Memory B cell (primary cell): ENCODE data around the gene UBE2I.
A peak's percentile ranks its signal among the peaks of the same experiment; 100 is the strongest.

ENCODE experiments used
- ATAC-seq: fragments of 150-1000 bp; cut with Tn5 transposase; 2 replicates; pipeline ENCODE4 v1.10.0; 2021; ENCODE audit warnings: low read depth, mild to moderate bottlenecking, moderate library complexity
- DNase-seq, 2 donors: peaks; one replicate each; pipeline ENCODE4 v3.0.0; 2022; ENCODE audit warnings: low spot score in 2 of 2
- H3K27ac Mint-ChIP-seq: one replicate; pipeline ENCODE4 v1.8.0; 2022; ENCODE audit warnings: mild to moderate bottlenecking, moderate library complexity, mixed read lengths
- H3K27me3 Mint-ChIP-seq: one replicate; pipeline ENCODE4 v1.8.0; 2022; ENCODE audit warnings: mixed read lengths
- H3K36me3 Mint-ChIP-seq: one replicate; pipeline ENCODE4 v1.8.0; 2022; ENCODE audit warnings: mild to moderate bottlenecking, mixed read lengths
- H3K4me1 Mint-ChIP-seq: one replicate; pipeline ENCODE4 v1.8.0; 2022; ENCODE audit warnings: mixed read lengths
- H3K4me3 Mint-ChIP-seq: one replicate; pipeline ENCODE4 v1.8.0; 2022; ENCODE audit warnings: mild to moderate bottlenecking, moderate library complexity, mixed read lengths
- H3K9me3 Mint-ChIP-seq: one replicate; pipeline ENCODE4 v1.8.0; 2022; ENCODE audit warnings: mixed read lengths

Gene UBE2I

DNA sequence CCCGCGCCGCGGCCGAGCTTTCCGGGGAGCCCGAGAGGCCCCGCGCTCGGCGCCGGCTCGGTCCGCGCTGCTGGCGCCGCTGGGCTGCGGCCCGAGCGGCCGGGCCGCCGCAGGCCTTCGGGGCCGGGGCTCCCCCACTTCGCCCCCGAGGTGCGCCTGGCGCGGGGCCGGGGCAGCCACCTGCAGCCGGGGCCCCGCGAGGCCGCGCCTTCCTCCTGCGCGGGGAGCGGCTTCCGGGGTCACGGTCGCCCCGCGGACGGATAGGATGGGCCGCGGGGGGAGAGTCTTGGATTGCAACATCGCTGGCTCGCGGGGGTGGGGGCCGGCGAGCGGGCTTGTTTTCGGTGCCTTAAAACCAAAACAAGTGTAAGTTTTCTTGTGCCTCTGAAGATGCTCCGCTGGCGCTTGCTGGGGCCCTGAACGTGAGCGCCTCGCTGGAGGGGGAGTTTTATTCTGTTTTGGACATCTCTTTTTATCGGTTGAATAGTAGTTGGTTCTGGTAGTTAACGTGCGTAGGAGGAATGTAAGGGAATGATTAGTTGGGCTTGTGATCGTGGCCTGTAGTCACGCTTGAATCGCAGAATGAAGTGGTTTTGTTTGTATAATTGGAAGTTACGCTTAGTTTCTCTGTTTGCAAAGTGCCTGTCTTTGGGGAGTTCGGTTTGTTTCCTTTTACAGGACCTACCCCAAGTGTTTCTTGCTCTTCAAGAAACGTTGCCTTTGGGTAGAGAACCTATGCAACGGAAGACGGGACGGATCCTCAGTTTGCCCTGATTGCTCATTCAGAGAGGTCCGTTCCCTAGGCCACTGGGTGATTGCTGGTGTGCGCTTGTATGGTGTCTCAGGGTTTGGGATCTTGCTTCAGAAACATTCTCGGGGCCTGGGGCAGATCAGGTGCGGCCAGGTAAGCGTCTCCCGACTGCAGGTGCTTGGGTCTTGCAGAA lies 724 bp downstream of the UBE2I start:
- Mint-ChIP-seq H3K36me3 (peaks cover 6% of the 10 kb centered on the region), H3K9me3 (no peaks in the 10 kb centered on the region), H3K27ac (peak overlapping the region; percentile 91), H3K4me3 (peak overlapping the region; percentile 94), H3K27me3 (no peaks in the 10 kb centered on the region), H3K4me1 (peaks cover 36% of the 10 kb centered on the region)
- DNase-seq (peak in 1 of 2 donors; percentile 53), ATAC-seq (peak; percentile 17)

DNA sequence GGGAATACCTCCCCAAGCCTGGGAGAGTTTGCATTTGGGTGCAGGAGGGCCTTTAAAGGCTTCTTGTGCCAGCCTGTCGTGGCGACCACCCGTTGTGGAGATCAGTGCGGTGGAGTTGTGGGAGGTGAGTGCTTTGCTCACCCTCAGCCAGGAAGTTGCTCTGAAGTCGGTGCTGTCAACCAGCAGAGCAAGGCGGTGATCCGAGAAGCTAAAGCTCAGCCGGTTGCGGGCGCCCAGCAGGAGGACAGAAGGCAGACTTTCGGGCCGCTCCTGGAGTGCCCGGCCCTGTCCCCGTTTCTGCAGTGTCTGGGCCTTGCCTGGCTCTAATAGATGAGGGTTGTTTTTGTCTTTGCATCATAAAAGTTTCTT lies 1.4 kb downstream of the UBE2I start:
- Mint-ChIP-seq H3K36me3 (peaks cover 6% of the 10 kb centered on the region), H3K27ac (peak overlapping the region; percentile 91), H3K4me1 (peaks cover 35% of the 10 kb centered on the region), H3K27me3 (no peaks in the 10 kb centered on the region), H3K9me3 (no peaks in the 10 kb centered on the region), H3K4me3 (peak overlapping the region; percentile 94)
- DNase-seq (no peak), ATAC-seq (no peak)

DNA sequence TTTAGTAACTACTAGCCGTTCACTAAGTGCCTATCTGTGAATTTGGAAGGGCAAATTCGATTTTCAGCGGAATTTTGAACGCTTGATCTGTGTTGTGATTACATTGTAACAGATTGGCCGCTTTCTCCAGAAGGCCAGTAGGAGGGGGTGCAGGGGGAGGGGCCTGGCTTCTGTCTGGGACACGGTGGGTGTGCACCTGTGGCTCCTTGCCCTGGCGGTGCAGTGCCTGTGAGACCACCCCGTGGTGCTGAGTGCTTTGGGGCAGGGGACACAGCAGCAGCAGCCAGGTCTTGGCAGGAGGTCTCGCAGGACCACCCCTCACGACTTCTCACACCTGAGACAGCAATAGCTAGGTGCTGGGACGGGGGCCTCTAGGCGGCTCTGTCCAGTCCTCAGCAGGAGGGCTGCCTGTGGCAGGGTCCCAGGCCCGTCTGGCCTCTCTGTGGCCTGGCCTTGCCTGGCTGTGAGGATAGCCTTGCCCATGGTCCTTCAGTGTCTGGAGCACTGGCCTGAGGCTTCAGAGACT lies 1.8 kb downstream of the UBE2I start:
- DNase-seq (no peak), ATAC-seq (no peak)
- H3K4me1 Mint-ChIP-seq = peaks cover 31% of the 10 kb centered on the region
- no peaks in the 10 kb centered on the region for H3K9me3 Mint-ChIP-seq
- no peaks in the 10 kb centered on the region for H3K27me3 Mint-ChIP-seq
- peak overlapping the region; percentile 94 for H3K4me3 Mint-ChIP-seq
- H3K36me3 Mint-ChIP-seq = peaks cover 6% of the 10 kb centered on the region
- H3K27ac Mint-ChIP-seq = peak overlapping the region; percentile 91

DNA sequence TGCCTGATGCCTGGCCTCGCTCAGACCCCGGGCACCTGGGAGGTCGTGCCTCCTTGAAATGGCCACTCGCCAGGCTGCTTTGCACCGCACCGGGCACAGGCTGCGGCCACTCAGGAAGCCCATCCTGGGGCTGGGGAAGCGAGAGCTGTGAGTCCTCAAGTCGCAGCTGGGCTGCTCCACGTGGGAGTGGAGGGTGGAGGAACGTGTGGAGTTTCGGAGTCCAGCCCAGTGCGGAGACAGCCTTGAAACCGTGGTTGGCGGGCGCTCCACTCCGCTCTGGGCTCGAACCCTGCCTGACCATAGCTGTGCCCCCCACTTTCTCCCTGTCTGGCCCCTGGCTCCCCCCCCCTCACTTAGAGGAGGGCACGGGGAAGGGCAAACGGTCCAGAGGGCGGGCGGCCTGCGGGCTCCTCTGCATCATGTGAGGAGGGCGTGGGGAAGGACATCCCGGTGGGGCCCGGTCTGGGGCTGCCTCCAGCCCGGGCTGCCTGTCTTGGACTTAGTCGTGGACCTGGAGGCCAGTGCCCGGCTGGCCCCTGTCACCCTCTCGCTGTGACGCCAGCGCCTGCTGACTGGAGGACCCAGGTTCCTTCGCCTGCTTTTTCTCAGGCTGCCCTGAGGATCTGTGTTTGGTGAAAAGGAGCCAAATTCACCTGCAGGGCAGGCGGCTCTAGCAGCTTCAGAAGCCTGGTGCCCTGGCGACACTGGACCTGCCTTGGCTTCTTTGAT lies 2.5 kb downstream of the UBE2I start:
- peak overlapping the region; percentile 94 for H3K4me3 Mint-ChIP-seq
- H3K27ac Mint-ChIP-seq = peak overlapping the region; percentile 91
- ATAC-seq = no peak
- H3K4me1 Mint-ChIP-seq = peaks cover 27% of the 10 kb centered on the region
- no peaks in the 10 kb centered on the region for H3K9me3 Mint-ChIP-seq
- DNase-seq = no peak
- H3K36me3 Mint-ChIP-seq = peaks cover 10% of the 10 kb centered on the region
- no peaks in the 10 kb centered on the region for H3K27me3 Mint-ChIP-seq

DNA sequence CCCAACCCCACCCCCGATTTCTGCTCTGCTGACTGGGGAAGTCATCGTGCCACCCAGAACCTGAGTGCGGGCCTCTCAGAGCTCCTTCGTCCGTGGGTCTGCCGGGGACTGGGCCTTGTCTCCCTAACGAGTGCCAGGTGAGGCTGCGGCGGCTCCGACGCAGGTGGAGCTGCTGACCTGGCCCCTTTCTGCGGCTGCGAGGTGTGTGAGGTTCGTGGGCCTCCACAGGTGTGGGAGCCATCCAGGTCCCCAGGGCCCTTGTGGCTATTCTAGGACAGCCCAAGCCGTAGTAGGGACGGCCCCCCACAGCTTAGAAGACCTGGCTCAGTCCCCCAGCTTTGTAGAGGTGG lies 3.0 kb downstream of the UBE2I start:
- H3K27me3 Mint-ChIP-seq = no peaks in the 10 kb centered on the region
- peaks cover 24% of the 10 kb centered on the region for H3K4me1 Mint-ChIP-seq
- H3K36me3 Mint-ChIP-seq = peaks cover 11% of the 10 kb centered on the region
- no peak for ATAC-seq
- peak overlapping the region; percentile 94 for H3K4me3 Mint-ChIP-seq
- H3K9me3 Mint-ChIP-seq = no peaks in the 10 kb centered on the region
- peak overlapping the region; percentile 28 for H3K27ac Mint-ChIP-seq
- DNase-seq = no peak

DNA sequence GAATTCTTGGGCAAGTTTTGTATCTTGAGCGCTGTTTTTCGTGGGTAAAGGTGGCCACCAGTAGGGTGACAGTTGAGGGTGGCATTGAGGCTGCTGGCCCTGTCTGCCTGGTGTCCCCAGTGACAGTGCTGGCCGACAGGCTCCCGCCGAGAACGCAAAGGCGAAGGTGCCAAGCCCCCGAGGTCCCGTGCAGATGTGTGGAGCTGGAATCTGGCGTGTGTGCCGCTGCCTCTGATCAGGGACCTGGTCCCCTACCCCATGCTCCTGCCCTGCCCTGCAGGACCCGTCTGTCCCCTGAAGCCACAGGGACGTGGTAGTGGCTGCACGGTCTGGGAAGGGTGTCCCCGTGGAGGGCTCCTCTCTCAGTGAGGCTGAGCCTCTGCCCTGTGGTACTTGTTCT lies 3.5 kb downstream of the UBE2I start:
- Mint-ChIP-seq H3K9me3 (no peaks in the 10 kb centered on the region), H3K4me1 (peaks cover 21% of the 10 kb centered on the region), H3K4me3 (peak overlapping the region; percentile 34), H3K27me3 (no peaks in the 10 kb centered on the region), H3K36me3 (peaks cover 11% of the 10 kb centered on the region), H3K27ac (peak overlapping the region; percentile 28)
- no peak for ATAC-seq
- no peak for DNase-seq

DNA sequence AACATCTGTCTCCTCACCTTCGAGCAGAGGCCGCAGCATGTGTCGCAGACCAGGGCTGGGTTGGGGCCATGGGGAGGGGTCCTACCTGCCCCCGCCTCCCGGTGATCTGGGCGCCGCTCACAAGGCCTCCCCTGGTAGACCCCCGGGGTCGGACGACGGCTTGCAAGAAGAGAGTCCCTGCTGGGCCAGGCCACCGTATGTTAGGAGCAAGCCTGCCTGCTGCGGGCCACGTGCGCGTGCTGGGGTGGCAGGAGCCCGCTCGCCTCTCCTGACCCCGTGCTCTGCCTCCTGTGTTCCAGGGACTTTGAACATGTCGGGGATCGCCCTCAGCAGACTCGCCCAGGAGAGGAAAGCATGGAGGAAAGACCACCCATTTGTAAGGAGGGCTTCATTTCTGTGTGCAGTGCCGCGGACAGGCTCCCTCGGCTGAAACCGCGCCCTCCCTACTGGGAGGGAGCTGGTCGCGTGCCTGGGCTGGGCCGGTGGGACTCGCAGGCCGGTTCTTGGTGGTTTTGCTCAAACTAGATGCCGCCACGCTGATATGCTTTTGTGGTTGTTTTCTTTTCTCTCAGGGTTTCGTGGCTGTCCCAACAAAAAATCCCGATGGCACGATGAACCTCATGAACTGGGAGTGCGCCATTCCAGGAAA lies 4.4 kb downstream of the UBE2I start:
- no peak overlapping the region for H3K4me3 Mint-ChIP-seq
- no peak for ATAC-seq
- H3K27ac Mint-ChIP-seq = no peak overlapping the region
- peaks cover 17% of the 10 kb centered on the region for H3K36me3 Mint-ChIP-seq
- H3K9me3 Mint-ChIP-seq = no peaks in the 10 kb centered on the region
- H3K4me1 Mint-ChIP-seq = peaks cover 16% of the 10 kb centered on the region
- DNase-seq = no peak
- H3K27me3 Mint-ChIP-seq = no peaks in the 10 kb centered on the region

DNA sequence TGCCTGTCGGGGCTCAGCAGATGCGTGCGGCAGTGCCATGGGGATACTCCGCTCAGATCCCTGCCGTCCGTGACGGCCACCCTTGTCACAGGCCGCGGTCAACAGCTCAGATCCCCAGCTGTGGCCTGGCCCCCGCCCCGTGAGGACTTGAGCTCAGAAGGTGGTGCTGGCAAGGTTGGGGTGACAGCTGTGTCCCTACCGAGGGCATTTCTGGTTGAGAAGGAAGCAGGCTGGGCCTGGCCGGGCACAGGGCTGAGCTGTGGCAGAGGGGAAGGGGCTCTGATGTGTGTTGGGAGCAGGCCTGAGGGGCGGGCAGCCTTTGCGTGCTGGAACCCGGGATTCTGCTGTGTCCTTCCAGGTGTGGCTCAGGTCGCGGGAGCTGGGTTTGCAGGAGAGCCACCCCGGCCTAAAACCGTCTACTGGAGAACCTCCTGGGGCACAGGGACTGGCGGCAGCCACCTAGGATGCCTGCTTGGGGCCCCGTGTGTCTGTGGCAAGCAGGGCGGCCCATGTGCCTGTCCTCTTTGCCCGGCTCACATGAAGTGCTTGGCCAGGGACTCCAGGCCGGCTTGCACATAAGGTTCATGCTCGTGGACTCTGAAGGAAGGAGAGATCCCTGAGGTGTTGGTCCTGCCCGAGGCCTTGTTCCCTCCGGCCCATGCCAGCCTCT lies 5.1 kb downstream of the UBE2I start:
- H3K9me3 Mint-ChIP-seq = no peaks in the 10 kb centered on the region
- H3K4me1 Mint-ChIP-seq = peaks cover 16% of the 10 kb centered on the region
- DNase-seq = no peak
- H3K27ac Mint-ChIP-seq = no peak overlapping the region
- ATAC-seq = no peak
- H3K4me3 Mint-ChIP-seq = no peak overlapping the region
- peaks cover 20% of the 10 kb centered on the region for H3K36me3 Mint-ChIP-seq
- H3K27me3 Mint-ChIP-seq = no peaks in the 10 kb centered on the region

DNA sequence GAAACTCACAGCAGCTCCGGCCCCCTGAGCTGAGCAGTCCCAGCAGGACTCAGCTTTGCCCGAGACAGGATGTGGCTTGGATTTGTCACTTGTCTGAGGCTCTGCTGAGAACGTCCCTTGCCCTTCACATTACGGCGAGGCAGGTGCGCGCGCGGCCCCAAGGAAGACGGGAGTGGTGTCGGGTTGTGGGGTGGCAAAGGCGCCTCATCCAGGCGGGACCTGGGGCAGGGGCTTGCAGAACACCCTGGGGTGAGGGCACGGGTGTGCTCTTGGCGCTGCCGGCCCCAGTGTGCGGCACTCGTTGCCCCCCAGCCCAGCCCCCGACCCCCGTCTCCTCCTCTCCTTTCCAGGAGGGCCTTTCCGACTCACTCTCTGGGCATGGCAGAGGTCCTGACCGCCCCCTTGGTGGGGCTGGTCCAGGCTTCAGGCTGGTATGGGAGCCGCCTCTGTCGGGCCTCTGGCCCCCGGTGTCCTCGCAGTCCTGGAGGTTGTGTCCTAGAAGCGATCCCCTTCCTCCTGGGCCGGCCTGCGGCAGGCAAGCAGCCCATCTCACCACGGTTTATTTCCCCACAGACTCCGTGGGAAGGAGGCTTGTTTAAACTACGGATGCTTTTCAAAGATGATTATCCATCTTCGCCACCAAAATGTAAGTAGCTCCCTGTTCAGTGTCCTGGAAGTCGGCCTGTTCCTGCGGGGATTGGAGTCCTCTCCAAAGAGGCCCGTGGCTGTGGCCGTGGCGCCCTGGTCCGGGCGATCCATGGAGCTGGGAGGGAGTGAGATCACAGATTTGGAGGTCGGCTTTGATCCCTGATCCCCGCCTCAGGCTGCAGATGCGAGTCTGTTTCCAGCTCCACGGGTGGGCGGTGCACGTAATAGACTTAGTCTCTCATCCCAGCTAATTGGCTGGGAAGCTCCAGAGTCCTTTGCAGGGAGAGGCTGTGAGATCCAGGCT lies 5.9 kb downstream of the UBE2I start:
- H3K36me3 Mint-ChIP-seq = peaks cover 18% of the 10 kb centered on the region
- no peaks in the 10 kb centered on the region for H3K9me3 Mint-ChIP-seq
- ATAC-seq = no peak
- H3K27ac Mint-ChIP-seq = no peak overlapping the region
- H3K4me3 Mint-ChIP-seq = no peak overlapping the region
- no peak for DNase-seq
- peaks cover 12% of the 10 kb centered on the region for H3K4me1 Mint-ChIP-seq
- H3K27me3 Mint-ChIP-seq = no peaks in the 10 kb centered on the region

DNA sequence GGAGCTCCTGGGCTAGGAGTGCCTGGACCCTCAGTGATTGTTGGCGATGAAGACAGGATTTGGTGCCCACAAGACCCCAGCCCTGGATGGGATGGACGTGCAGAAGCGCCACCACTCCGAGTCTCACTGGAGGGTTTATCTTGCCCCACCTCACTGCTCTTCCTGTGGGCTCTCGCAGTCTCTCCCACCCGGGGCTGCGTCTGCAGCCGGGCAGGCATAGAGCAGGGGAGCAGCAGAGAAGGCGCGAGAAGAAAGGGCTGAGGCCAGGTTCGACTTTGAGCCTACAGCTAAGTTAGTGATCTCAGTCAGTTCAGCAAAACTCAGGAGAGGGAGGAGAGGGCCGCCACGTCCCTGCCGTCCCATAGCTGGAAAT lies 6.6 kb downstream of the UBE2I start:
- Mint-ChIP-seq H3K36me3 (peaks cover 18% of the 10 kb centered on the region), H3K4me1 (peaks cover 10% of the 10 kb centered on the region), H3K4me3 (no peak overlapping the region), H3K27me3 (no peaks in the 10 kb centered on the region), H3K9me3 (no peaks in the 10 kb centered on the region), H3K27ac (no peak overlapping the region)
- DNase-seq (no peak), ATAC-seq (no peak)

DNA sequence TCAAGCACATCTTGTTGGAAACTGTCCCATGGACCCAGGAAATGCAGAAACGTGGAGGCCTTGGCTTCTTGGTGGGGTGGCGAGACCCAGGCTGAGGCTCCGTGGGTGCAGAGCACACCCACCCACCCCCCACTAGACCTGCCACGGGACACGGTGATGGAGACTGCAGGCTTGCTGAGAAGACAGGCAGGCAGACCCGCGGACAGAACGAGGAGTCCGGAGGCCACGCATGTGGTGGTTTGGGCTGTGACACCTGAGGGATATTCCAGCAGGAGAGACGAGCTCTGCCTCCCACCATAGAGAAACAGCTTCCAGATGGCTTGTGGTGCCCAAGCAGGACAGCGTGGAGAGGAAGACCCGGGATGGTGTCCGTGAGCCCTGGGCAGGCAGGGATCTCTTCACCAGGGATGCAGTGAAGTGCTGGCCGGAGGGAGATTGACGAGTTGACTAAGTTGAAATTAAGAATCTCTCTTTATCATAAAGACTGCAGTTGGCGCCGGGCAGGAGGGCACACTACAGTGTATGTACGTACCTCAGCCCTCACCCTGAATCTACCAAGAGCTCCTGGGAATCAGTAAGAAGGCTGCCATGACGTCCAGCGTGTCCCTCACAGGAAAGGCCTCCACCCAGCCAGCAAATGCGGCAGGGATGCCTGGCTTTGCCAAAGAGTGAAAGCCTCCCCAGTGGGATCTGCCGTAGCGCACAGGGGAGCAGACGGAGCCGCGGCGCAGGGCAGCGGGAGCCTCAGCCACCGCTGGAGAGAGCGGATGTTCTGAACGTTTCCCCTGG lies 8.2 kb downstream of the UBE2I start:
- H3K9me3 Mint-ChIP-seq = no peaks in the 10 kb centered on the region
- no peaks in the 10 kb centered on the region for H3K27me3 Mint-ChIP-seq
- H3K27ac Mint-ChIP-seq = peak overlapping the region; percentile 90
- H3K4me1 Mint-ChIP-seq = peaks cover 7% of the 10 kb centered on the region
- H3K4me3 Mint-ChIP-seq = no peak overlapping the region
- no peak for DNase-seq
- peaks cover 17% of the 10 kb centered on the region for H3K36me3 Mint-ChIP-seq
- no peak for ATAC-seq

DNA sequence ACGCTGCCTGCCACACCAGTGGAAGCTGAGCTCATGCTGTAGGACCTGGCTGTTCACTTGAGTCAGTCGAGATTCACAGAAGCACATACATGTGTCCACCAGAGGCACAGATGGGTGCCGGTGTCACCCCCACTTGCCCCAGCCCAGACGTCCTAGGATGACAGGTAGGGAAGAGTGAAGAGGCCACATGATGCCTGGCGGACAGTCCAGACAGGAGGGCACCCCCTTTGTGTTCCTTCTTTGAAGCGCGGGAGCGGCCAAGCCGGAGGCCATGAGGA lies 8.8 kb downstream of the UBE2I start:
- H3K4me1 Mint-ChIP-seq = peaks cover 2% of the 10 kb centered on the region
- H3K36me3 Mint-ChIP-seq = peaks cover 16% of the 10 kb centered on the region
- H3K4me3 Mint-ChIP-seq = no peak overlapping the region
- H3K27me3 Mint-ChIP-seq = no peaks in the 10 kb centered on the region
- no peaks in the 10 kb centered on the region for H3K9me3 Mint-ChIP-seq
- no peak for DNase-seq
- no peak for ATAC-seq
- H3K27ac Mint-ChIP-seq = peak overlapping the region; percentile 90
